HepG2 (cell line): ENCODE results near the gene ZBTB22. TPM values are rescaled to one million over a fixed set of nuclear protein-coding genes. Genes with fewer than 3 reads are reported as not detected.
A peak's percentile ranks its signal among the peaks of the same experiment; 100 is the strongest.

ENCODE experiments used
- ARHGAP35 ChIP-seq: sonication (generic); formaldehyde crosslinking; IDR thresholded peaks from 2 replicates; pipeline ENCODE4 v1.9.0; 2022; ENCODE audit warnings: mild to moderate bottlenecking, inconsistent platforms, moderate library complexity, missing genetic modification reagents, borderline replicate concordance
- GATA4 ChIP-seq: sonication (generic); IDR thresholded peaks from 2 replicates; pipeline ENCODE4 v1.6.1; 2016; ENCODE audit warnings: antibody characterized with exemption, low read depth, borderline replicate concordance
- HNRNPL ChIP-seq: fragments of 200-400 bp; formaldehyde crosslinking; IDR thresholded peaks from 2 replicates; pipeline ENCODE4 v1.6.1; 2017; ENCODE audit warnings: mild to moderate bottlenecking, low read depth, low read length
- KDM4B ChIP-seq: sonication (generic); formaldehyde crosslinking; IDR thresholded peaks from 2 replicates; pipeline ENCODE4 v1.4.0; 2020; ENCODE audit warnings: missing genetic modification reagents
- KLF16 ChIP-seq, 2 experiments: sonication (generic) in 1 of 2; formaldehyde crosslinking in 1 of 2; IDR thresholded peaks; 2 replicates each; pipeline versions ENCODE4 v1.6.1 to v1.8.0; 2016 to 2023; ENCODE audit warnings: missing genetic modification reagents in 2 of 2, missing compliant biosample characterization in 1 of 2
- MED1 ChIP-seq: sonication (generic); formaldehyde crosslinking; IDR thresholded peaks from 2 replicates; pipeline ENCODE4 v1.4.0; 2020; ENCODE audit warnings: missing genetic modification reagents
- MEIS2 ChIP-seq: sonication (generic); formaldehyde crosslinking; IDR thresholded peaks from 2 replicates; pipeline ENCODE4 v1.9.0; 2021; ENCODE audit warnings: mild to moderate bottlenecking, missing genetic modification reagents
- NR2F6 ChIP-seq, 2 experiments: IDR thresholded peaks; 2 replicates each; pipeline ENCODE4 v1.6.1; 2016; ENCODE audit warnings: antibody characterized with exemption in 1 of 2, mild to moderate bottlenecking in 1 of 2
- PPARG ChIP-seq: conservative IDR thresholded peaks from 2 replicates; pipeline ENCODE4 v1.6.1; 2016; ENCODE audit warnings: missing biosample characterization, missing genetic modification reagents
- SSRP1 ChIP-seq: IDR thresholded peaks from 2 replicates; pipeline ENCODE4 v1.6.1; 2016; ENCODE audit warnings: control low read depth
- ZNF24 ChIP-seq: fragments of 450-650 bp; IDR thresholded peaks from 2 replicates; pipeline ENCODE4 v1.6.1; 2017; ENCODE audit warnings: antibody characterized with exemption, mild to moderate bottlenecking
- ZNF282 ChIP-seq: fragments of 450-650 bp; IDR thresholded peaks from 2 replicates; pipeline ENCODE4 v1.6.1; 2018; ENCODE audit not compliant: partially characterized antibody
- ZNF367 ChIP-seq: sonication (generic); formaldehyde crosslinking; IDR thresholded peaks from 2 replicates; pipeline ENCODE4 v1.4.0; 2020; ENCODE audit warnings: missing genetic modification reagents, borderline replicate concordance
- ZNF543 ChIP-seq: sonication (generic); formaldehyde crosslinking; IDR thresholded peaks from 2 replicates; pipeline ENCODE4 v1.4.0; 2020; ENCODE audit warnings: mild to moderate bottlenecking, missing genetic modification reagents
- ZNF709 ChIP-seq: sonication (generic); formaldehyde crosslinking; IDR thresholded peaks from 2 replicates; pipeline ENCODE4 v1.5.0; 2020; ENCODE audit warnings: mild to moderate bottlenecking, missing genetic modification reagents
- ZSCAN20 ChIP-seq: sonication (generic); formaldehyde crosslinking; IDR thresholded peaks from 2 replicates; pipeline ENCODE4 v1.4.0; 2020; ENCODE audit warnings: missing genetic modification reagents, mild to moderate bottlenecking, borderline replicate concordance
- polyA plus RNA-seq, 8 experiments: library from polyadenylated mRNA; depleted of rRNA in 3 of 8; stranded (reverse) in 7 of 8; unstranded in 1 of 8; fragments of >200 nt; fragmentation: Illumina TruSeq in 4 of 8; extraction: Trizol in 4 of 8; gene quantifications; 2 replicates each; pipeline versions ENCODE4 v1.2.1 to v1.2.3, GENCODE V29; 2011 to 2016; ENCODE audit warnings: low read depth in 4 of 8, missing spikeins in 1 of 8, mixed read lengths in 1 of 8; ENCODE audit not compliant: insufficient read depth in 1 of 8
- total RNA-seq, 5 experiments: library from RNA; depleted of rRNA; stranded (reverse); fragments of >200 nt; fragmentation: Illumina TruSeq; extraction: Trizol; gene quantifications; 2 replicates each; pipeline ENCODE4 v1.2.3, GENCODE V29; 2016; ENCODE audit warnings: low read depth in 1 of 5
- TF ChIP-seq, protein P1 (sequence below): sonication (generic); formaldehyde crosslinking; IDR thresholded peaks from 2 replicates; pipeline ENCODE4 v1.5.1; 2020; ENCODE audit warnings: mild to moderate bottlenecking, missing genetic modification reagents
- TF ChIP-seq, protein P2 (sequence below): sonication (generic); formaldehyde crosslinking; IDR thresholded peaks from 2 replicates; pipeline ENCODE4 v1.5.0; 2020; ENCODE audit warnings: missing genetic modification reagents
- TF ChIP-seq, protein P3 (sequence below): sonication (generic); formaldehyde crosslinking; IDR thresholded peaks from 2 replicates; pipeline ENCODE4 v1.8.0; 2022; ENCODE audit warnings: mild to moderate bottlenecking, missing genetic modification reagents
- TF ChIP-seq, protein P4 (sequence below): sonication (generic); formaldehyde crosslinking; IDR thresholded peaks from 2 replicates; pipeline ENCODE4 v1.4.0; 2020; ENCODE audit warnings: missing genetic modification reagents, borderline replicate concordance
- TF ChIP-seq, protein P5 (sequence below): sonication (generic); formaldehyde crosslinking; conservative IDR thresholded peaks from 2 replicates; pipeline ENCODE4 v1.4.0; 2020; ENCODE audit warnings: missing genetic modification reagents

ZBTB22 gene
- total and polyA plus RNA-seq, 2 of the 13 experiments (the other 11 are each of a cell fraction or from before 2014, with no cell fraction given) = 8.0 to 10.6 TPM

DNA sequence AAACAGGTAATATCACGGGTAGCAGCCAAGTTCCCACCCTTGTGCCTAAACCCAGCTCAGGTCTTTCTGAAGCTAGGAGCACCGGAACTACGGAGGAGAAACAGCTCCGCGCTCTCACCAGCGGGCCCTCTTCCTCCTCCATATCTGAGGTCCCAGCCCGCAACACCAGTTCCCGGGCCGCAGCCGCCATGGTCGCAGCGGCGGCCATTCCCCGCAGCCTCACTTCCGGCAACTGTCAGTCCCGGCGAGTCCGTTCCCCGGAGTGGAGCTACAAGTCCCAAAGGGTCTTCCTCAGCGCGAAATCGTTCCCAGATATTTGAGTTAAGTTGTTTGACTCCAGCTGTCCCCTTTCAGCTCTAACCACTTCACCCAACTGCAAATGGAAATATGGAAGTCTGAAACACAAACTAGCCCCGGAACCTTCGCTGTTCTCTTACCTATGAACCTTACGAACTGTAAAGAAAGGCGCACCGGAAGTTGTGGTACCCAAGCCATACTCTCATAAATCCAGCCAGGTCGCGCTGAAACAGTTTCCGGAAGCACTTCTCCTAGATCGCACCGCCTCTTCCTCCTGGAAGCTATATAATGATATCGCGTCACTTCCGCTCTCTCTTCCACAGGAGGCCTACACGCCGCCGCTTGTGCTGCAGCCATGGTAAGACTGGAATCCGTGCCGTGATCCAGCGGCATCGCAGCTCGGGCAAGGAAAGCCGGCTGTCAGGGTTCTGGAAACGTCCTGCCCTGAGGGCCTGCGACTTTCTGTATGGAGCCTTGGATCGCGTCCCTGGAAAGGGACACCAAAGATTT, 45.9 kb downstream of the ZBTB22 start, which contains the start of the genes RPS18 and VPS52 (continued):
- TF ChIP-seq, protein P1, sequence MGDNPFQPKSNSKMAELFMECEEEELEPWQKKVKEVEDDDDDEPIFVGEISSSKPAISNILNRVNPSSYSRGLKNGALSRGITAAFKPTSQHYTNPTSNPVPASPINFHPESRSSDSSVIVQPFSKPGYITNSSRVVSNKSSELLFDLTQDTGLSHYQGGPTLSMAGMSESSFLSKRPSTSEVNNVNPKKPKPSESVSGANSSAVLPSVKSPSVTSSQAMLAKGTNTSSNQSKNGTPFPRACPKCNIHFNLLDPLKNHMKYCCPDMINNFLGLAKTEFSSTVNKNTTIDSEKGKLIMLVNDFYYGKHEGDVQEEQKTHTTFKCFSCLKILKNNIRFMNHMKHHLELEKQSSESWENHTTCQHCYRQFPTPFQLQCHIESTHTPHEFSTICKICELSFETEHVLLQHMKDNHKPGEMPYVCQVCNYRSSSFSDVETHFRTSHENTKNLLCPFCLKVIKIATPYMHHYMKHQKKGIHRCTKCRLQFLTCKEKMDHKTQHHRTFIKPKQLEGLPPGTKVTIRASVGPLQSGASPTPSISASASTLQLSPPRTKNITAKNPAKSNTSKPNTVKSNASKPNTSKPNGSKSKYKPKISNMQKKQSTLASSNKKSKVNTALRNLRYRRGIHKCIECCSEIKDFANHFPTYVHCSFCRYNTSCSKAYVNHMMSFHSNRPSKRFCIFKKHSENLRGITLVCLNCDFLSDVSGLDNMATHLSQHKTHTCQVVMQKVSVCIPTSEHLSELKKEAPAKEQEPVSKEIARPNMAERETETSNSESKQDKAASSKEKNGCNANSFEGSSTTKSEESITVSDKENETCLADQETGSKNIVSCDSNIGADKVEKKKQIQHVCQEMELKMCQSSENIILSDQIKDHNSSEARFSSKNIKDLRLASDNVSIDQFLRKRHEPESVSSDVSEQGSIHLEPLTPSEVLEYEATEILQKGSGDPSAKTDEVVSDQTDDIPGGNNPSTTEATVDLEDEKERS (CRISPR knock-in tag) = peak; percentile 79
- TF ChIP-seq PPARG (CRISPR knock-in tag) (peak; percentile 70; the same call in 1 of the 2 replicates), KLF16 (CRISPR knock-in tag; IDR thresholded peaks at IDR 0.05) (peak in 1 of 2 experiments; percentile 95; a peak in 2 of 4 replicates), ZNF367 (CRISPR knock-in tag) (no peak), NR2F6 (IDR thresholded peaks at IDR 0.05) (0 out of 2 replicates have a peak, but pooled peaks have one; percentile 33), NR2F6 (CRISPR knock-in tag; IDR thresholded peaks at IDR 0.05) (peak; percentile 17; the same call in 1 of the 2 replicates), SSRP1 (CRISPR knock-in tag) (no peak), ZNF543 (CRISPR knock-in tag) (peak; percentile 97), HNRNPL (peak; percentile 64; the same call in 1 of the 2 replicates), ZNF24 (0 out of 2 replicates have a peak, but pooled peaks have one; percentile 24), ZNF709 (CRISPR knock-in tag) (peak; percentile 79), ZSCAN20 (CRISPR knock-in tag) (peak; percentile 47; the same call in 1 of the 2 replicates), MED1 (CRISPR knock-in tag) (peak; percentile 88), ARHGAP35 (peak; percentile 92), MEIS2 (CRISPR knock-in tag) (peak; percentile 72), KDM4B (CRISPR knock-in tag) (peak; percentile 67), ZNF282 (no peak), GATA4 (peak; percentile 77)
- TF ChIP-seq, protein P2, sequence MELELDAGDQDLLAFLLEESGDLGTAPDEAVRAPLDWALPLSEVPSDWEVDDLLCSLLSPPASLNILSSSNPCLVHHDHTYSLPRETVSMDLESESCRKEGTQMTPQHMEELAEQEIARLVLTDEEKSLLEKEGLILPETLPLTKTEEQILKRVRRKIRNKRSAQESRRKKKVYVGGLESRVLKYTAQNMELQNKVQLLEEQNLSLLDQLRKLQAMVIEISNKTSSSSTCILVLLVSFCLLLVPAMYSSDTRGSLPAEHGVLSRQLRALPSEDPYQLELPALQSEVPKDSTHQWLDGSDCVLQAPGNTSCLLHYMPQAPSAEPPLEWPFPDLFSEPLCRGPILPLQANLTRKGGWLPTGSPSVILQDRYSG (CRISPR knock-in tag) = peak; percentile 63; the same call in 1 of the 2 replicates
- TF ChIP-seq, protein P3, sequence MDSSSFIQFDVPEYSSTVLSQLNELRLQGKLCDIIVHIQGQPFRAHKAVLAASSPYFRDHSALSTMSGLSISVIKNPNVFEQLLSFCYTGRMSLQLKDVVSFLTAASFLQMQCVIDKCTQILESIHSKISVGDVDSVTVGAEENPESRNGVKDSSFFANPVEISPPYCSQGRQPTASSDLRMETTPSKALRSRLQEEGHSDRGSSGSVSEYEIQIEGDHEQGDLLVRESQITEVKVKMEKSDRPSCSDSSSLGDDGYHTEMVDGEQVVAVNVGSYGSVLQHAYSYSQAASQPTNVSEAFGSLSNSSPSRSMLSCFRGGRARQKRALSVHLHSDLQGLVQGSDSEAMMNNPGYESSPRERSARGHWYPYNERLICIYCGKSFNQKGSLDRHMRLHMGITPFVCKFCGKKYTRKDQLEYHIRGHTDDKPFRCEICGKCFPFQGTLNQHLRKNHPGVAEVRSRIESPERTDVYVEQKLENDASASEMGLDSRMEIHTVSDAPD = peak; percentile 86
- TF ChIP-seq, protein P4, sequence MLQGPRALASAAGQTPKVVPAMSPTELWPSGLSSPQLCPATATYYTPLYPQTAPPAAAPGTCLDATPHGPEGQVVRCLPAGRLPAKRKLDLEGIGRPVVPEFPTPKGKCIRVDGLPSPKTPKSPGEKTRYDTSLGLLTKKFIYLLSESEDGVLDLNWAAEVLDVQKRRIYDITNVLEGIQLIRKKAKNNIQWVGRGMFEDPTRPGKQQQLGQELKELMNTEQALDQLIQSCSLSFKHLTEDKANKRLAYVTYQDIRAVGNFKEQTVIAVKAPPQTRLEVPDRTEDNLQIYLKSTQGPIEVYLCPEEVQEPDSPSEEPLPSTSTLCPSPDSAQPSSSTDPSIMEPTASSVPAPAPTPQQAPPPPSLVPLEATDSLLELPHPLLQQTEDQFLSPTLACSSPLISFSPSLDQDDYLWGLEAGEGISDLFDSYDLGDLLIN = peak; percentile 48
- TF ChIP-seq, protein P5, sequence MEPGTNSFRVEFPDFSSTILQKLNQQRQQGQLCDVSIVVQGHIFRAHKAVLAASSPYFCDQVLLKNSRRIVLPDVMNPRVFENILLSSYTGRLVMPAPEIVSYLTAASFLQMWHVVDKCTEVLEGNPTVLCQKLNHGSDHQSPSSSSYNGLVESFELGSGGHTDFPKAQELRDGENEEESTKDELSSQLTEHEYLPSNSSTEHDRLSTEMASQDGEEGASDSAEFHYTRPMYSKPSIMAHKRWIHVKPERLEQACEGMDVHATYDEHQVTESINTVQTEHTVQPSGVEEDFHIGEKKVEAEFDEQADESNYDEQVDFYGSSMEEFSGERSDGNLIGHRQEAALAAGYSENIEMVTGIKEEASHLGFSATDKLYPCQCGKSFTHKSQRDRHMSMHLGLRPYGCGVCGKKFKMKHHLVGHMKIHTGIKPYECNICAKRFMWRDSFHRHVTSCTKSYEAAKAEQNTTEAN (CRISPR knock-in tag) = peak; percentile 33; the same call in 1 of the 2 replicates
